ENCODE data around the gene SARDH.

SARDH gene

GRCh38 chr9:133666845-133667244, 71.3 kb downstream of the SARDH start:
- no peak for DNase-seq (ENCODE audit: low read depth)

GRCh38 chr9:133666387-133666786, 71.8 kb downstream of the SARDH start:
- DNase-seq (ENCODE audit: low read depth), result no peak

- no peak for DNase-seq (ENCODE audit: low read depth)
These were observed 72.6 kb downstream of the SARDH start for GRCh38 chr9:133665535-133665934.

- DNase-seq (ENCODE audit: low read depth), result no peak
These were observed 73.1 kb downstream of the SARDH start for GRCh38 chr9:133665096-133665495.

- DNase-seq (ENCODE audit: low read depth), result no peak
These were observed 73.7 kb downstream of the SARDH start for GRCh38 chr9:133664173-133665050.

GRCh38 chr9:133661846-133662540, 76.2 kb downstream of the SARDH start:
- DNase-seq (ENCODE audit: low read depth), result no peak

- no peak for DNase-seq (ENCODE audit: low read depth)
These were observed 78.6 kb downstream of the SARDH start for GRCh38 chr9:133659516-133659915.

GRCh38 chr9:133658442-133659431, 79.4 kb downstream of the SARDH start:
- DNase-seq (ENCODE audit: low read depth), result no peak

GRCh38 chr9:133657120-133657661, 81.0 kb downstream of the SARDH start:
- DNase-seq (ENCODE audit: low read depth), result no peak

GRCh38 chr9:133656211-133657119, 81.7 kb downstream of the SARDH start:
- DNase-seq (ENCODE audit: low read depth), result no peak

- DNase-seq (ENCODE audit: low read depth), result no peak
These were observed 82.5 kb downstream of the SARDH start for GRCh38 chr9:133655701-133656100.

- no peak for DNase-seq (ENCODE audit: low read depth)
These were observed 83.2 kb downstream of the SARDH start for GRCh38 chr9:133654736-133655657.

- DNase-seq (ENCODE audit: low read depth), result no peak
These were observed 84.5 kb downstream of the SARDH start for GRCh38 chr9:133653638-133654037.

GRCh38 chr9:133650026-133650425, 88.1 kb downstream of the SARDH start:
- DNase-seq (ENCODE audit: low read depth), result no peak

- no peak for DNase-seq (ENCODE audit: low read depth)
These were observed 89.0 kb downstream of the SARDH start for GRCh38 chr9:133649194-133649593.

GRCh38 chr9:133647765-133648469, 90.2 kb downstream of the SARDH start:
- no peak for DNase-seq (ENCODE audit: low read depth)

GRCh38 chr9:133647148-133647547, 91.0 kb downstream of the SARDH start:
- DNase-seq (ENCODE audit: low read depth), result no peak

- no peak for DNase-seq (ENCODE audit: low read depth)
These were observed 93.0 kb downstream of the SARDH start for GRCh38 chr9:133645021-133645765.
